ENCODE results near the gene AIM2. TPM values are rescaled to one million over a fixed set of nuclear protein-coding genes. Genes with fewer than 3 reads are reported as not detected.

AIM2 gene
- total and polyA plus RNA-seq, 4 donors: 0.28 to 0.42 (median 0.31) TPM

DNA sequence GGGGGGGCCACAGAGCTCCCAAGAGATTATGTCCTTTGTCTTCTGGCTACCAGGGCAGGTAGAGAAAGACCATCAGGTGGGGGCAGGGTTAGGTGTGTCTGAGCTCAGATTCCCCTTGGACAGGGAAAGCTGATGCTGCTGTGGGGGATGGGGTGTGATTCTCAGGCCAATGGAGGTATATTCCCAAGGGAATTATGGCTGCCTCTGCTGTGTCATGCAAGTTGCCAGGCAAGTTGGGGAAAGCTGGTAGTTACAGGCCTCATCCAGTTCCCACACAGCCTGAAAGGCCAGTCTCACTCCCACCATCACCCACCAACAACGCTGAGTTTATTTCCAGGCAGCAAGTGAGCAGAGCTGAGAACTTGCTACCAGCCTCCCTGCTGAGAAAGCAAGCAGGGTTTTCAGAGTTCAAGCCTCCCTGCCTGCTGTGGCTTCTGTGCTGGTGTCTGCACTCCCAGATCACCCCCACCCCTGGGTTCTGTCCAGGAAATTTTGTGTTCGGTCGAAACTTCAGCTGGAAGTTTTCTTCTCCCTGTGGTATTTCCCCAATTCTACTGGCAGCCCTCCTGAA lies 45.6 kb downstream of the AIM2 start:
- Histone ChIP-seq H3K4me3 (ENCODE audit: low read depth in 1 of 3, low read length in 3 of 3) (no peak overlapping the region), H3K27ac (ENCODE audit: low read depth in 1 of 2, low read length in 2 of 2) (no peak overlapping the region), H3K9me3 (ENCODE audit: control insufficient read depth in 4 of 4, low read length in 3 of 4) (no peaks in the 10 kb centered on the region), H3K9ac (ENCODE audit: low read depth in 1 of 2, low read length in 2 of 2) (no peak overlapping the region), H3K4me1 (ENCODE audit: control insufficient read depth in 4 of 4, insufficient read depth in 4 of 4, low read length in 3 of 4) (no peaks in the 10 kb centered on the region), H3K36me3 (ENCODE audit: control insufficient read depth in 4 of 4, insufficient read depth in 3 of 4, low read depth in 1 of 4, low read length in 3 of 4) (peaks cover 5 to 14% (median 6%) of the 10 kb centered on the region in 4 donors), H3K27me3 (ENCODE audit: control insufficient read depth in 4 of 4, insufficient read depth in 4 of 4, low read length in 3 of 4) (no peaks in the 10 kb centered on the region)
- 68% methylated on average over 3 of the region's 3 CpGs for WGBS
- no peak for DNase-seq (ENCODE audit: low spot score)
- TF ChIP-seq, protein P1, sequence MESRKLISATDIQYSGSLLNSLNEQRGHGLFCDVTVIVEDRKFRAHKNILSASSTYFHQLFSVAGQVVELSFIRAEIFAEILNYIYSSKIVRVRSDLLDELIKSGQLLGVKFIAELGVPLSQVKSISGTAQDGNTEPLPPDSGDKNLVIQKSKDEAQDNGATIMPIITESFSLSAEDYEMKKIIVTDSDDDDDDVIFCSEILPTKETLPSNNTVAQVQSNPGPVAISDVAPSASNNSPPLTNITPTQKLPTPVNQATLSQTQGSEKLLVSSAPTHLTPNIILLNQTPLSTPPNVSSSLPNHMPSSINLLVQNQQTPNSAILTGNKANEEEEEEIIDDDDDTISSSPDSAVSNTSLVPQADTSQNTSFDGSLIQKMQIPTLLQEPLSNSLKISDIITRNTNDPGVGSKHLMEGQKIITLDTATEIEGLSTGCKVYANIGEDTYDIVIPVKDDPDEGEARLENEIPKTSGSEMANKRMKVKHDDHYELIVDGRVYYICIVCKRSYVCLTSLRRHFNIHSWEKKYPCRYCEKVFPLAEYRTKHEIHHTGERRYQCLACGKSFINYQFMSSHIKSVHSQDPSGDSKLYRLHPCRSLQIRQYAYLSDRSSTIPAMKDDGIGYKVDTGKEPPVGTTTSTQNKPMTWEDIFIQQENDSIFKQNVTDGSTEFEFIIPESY (IDR thresholded peaks at IDR 0.05): no peak
- no peak for TF ChIP-seq HNF4A (conservative IDR thresholded peaks at IDR 0.05)
- TF ChIP-seq, protein P2, sequence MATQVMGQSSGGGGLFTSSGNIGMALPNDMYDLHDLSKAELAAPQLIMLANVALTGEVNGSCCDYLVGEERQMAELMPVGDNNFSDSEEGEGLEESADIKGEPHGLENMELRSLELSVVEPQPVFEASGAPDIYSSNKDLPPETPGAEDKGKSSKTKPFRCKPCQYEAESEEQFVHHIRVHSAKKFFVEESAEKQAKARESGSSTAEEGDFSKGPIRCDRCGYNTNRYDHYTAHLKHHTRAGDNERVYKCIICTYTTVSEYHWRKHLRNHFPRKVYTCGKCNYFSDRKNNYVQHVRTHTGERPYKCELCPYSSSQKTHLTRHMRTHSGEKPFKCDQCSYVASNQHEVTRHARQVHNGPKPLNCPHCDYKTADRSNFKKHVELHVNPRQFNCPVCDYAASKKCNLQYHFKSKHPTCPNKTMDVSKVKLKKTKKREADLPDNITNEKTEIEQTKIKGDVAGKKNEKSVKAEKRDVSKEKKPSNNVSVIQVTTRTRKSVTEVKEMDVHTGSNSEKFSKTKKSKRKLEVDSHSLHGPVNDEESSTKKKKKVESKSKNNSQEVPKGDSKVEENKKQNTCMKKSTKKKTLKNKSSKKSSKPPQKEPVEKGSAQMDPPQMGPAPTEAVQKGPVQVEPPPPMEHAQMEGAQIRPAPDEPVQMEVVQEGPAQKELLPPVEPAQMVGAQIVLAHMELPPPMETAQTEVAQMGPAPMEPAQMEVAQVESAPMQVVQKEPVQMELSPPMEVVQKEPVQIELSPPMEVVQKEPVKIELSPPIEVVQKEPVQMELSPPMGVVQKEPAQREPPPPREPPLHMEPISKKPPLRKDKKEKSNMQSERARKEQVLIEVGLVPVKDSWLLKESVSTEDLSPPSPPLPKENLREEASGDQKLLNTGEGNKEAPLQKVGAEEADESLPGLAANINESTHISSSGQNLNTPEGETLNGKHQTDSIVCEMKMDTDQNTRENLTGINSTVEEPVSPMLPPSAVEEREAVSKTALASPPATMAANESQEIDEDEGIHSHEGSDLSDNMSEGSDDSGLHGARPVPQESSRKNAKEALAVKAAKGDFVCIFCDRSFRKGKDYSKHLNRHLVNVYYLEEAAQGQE (IDR thresholded peaks at IDR 0.05): no peak
- no peak for TF ChIP-seq RAD21 (IDR thresholded peaks at IDR 0.05)
- TF ChIP-seq TAF1 (conservative IDR thresholded peaks at IDR 0.05): no peak
- TF ChIP-seq, protein P3, sequence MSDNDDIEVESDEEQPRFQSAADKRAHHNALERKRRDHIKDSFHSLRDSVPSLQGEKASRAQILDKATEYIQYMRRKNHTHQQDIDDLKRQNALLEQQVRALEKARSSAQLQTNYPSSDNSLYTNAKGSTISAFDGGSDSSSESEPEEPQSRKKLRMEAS (IDR thresholded peaks at IDR 0.05): no peak
- no peak for TF ChIP-seq SP1 (IDR thresholded peaks at IDR 0.05)
- no peak for TF ChIP-seq JUND (IDR thresholded peaks at IDR 0.05)
- TF ChIP-seq CTCF (IDR thresholded peaks at IDR 0.05; ENCODE audit: low read depth, low read length, missing input control): no peak
- no peak for TF ChIP-seq ATF3 (IDR thresholded peaks at IDR 0.05)
- no peak for TF ChIP-seq FOXA2 (IDR thresholded peaks at IDR 0.05)
- TF ChIP-seq NR2F2 (IDR thresholded peaks at IDR 0.05): no peak
- TF ChIP-seq RXRA (IDR thresholded peaks at IDR 0.05): no peak

GRCh38 chr1:159030311-159030710 lies 46.3 kb downstream of the AIM2 start:
- DNase-seq (ENCODE audit: low spot score): no peak
- no peaks in the 10 kb centered on the region for H3K4me1 ChIP-seq (ENCODE audit: control insufficient read depth in 4 of 4, insufficient read depth in 4 of 4, low read length in 3 of 4)
- no peak for TF ChIP-seq SP1 (IDR thresholded peaks at IDR 0.05)
- no peak for TF ChIP-seq JUND (IDR thresholded peaks at IDR 0.05)
- TF ChIP-seq NR2F2 (IDR thresholded peaks at IDR 0.05): no peak
- TF ChIP-seq, protein P2 (IDR thresholded peaks at IDR 0.05): no peak
- no peak for TF ChIP-seq EGR1 (IDR thresholded peaks at IDR 0.05; ENCODE audit: low read depth in 2 of 2)
- TF ChIP-seq, protein P3 (IDR thresholded peaks at IDR 0.05): no peak
- TF ChIP-seq TAF1 (conservative IDR thresholded peaks at IDR 0.05): no peak
- no peak for TF ChIP-seq RXRA (IDR thresholded peaks at IDR 0.05)
- TF ChIP-seq HNF4G (IDR thresholded peaks at IDR 0.05): no peak
- TF ChIP-seq YY1 (IDR thresholded peaks at IDR 0.05): no peak
- no peak for TF ChIP-seq CTCF (IDR thresholded peaks at IDR 0.05; ENCODE audit: low read depth, low read length, missing input control)
- TF ChIP-seq GABPA (IDR thresholded peaks at IDR 0.05 in 1 of 2, conservative IDR thresholded peaks at IDR 0.05 in 1 of 2): no peak

More at GRCh38 chr1:159030311-159030710, 46.3 kb downstream of the AIM2 start:
- no peaks in the 10 kb centered on the region for H3K9me3 ChIP-seq (ENCODE audit: control insufficient read depth in 4 of 4, low read length in 3 of 4)
- no peak overlapping the region for H3K4me3 ChIP-seq (ENCODE audit: low read depth in 1 of 3, low read length in 3 of 3)
- H3K9ac ChIP-seq (ENCODE audit: low read depth in 1 of 2, low read length in 2 of 2): no peak overlapping the region
- 64% methylated on average over 1 of the region's 1 CpG for WGBS
- peaks cover 2 to 14% (median 6%) of the 10 kb centered on the region in 4 donors for H3K36me3 ChIP-seq (ENCODE audit: control insufficient read depth in 4 of 4, insufficient read depth in 3 of 4, low read depth in 1 of 4, low read length in 3 of 4)
- H3K27ac ChIP-seq (ENCODE audit: low read depth in 1 of 2, low read length in 2 of 2): no peak overlapping the region
- no peaks in the 10 kb centered on the region for H3K27me3 ChIP-seq (ENCODE audit: control insufficient read depth in 4 of 4, insufficient read depth in 4 of 4, low read length in 3 of 4)

Data from liver (tissue), 9 donors.